Activated CD8-positive, alpha-beta memory T cell treated with anti-CD3 and anti-CD28 coated beads, Interleukin-2, amount 50 U/mL, for 24 hours (primary cell): ENCODE data around the gene UPK3B.
"Not testable (repeated sequence)": the region's sequence is repeated elsewhere in the genome, so short reads cannot be mapped to it uniquely, and the experiment has no call there.

Experiments
- DNase-seq: peaks from one replicate; pipeline ENCODE4 v3.0.0-alpha.2; 2020; ENCODE audit errors: extremely low read depth

The UPK3B gene

GRCh38 chr7:76492139-76492538 lies 18.2 kb upstream of the UPK3B start:
- DNase-seq = not testable (repeated sequence)

- DNase-seq = not testable (repeated sequence)
Observed at GRCh38 chr7:76495717-76496116, 14.6 kb upstream of the UPK3B start.

GRCh38 chr7:76497918-76498582 lies 12.3 kb upstream of the UPK3B start:
- DNase-seq = not testable (repeated sequence)

- DNase-seq = not testable (repeated sequence)
Observed at GRCh38 chr7:76498583-76499200, 11.7 kb upstream of the UPK3B start.

GRCh38 chr7:76499201-76499923 lies 11.0 kb upstream of the UPK3B start:
- not testable (repeated sequence) for DNase-seq

GRCh38 chr7:76499924-76500241 lies 10.5 kb upstream of the UPK3B start:
- DNase-seq = not testable (repeated sequence)

- DNase-seq = not testable (repeated sequence)
Observed at GRCh38 chr7:76502224-76502623, 8.1 kb upstream of the UPK3B start.

- not testable (repeated sequence) for DNase-seq
Observed at GRCh38 chr7:76502836-76503235, 7.5 kb upstream of the UPK3B start.

GRCh38 chr7:76503244-76503643 lies 7.1 kb upstream of the UPK3B start:
- not testable (repeated sequence) for DNase-seq

GRCh38 chr7:76504351-76505167 lies 5.8 kb upstream of the UPK3B start:
- DNase-seq = not testable (repeated sequence)

GRCh38 chr7:76505168-76506080 lies 4.9 kb upstream of the UPK3B start:
- no peak for DNase-seq

GRCh38 chr7:76506081-76506440 lies 4.3 kb upstream of the UPK3B start:
- no peak for DNase-seq

GRCh38 chr7:76506643-76507042 lies 3.7 kb upstream of the UPK3B start:
- DNase-seq = not testable (repeated sequence)

GRCh38 chr7:76507723-76508406 lies 2.5 kb upstream of the UPK3B start:
- no peak for DNase-seq

GRCh38 chr7:76511200-76511910 lies 1.0 kb downstream of the UPK3B start:
- DNase-seq = not testable (repeated sequence)

GRCh38 chr7:76511911-76512885 lies 1.8 kb downstream of the UPK3B start:
- not testable (repeated sequence) for DNase-seq

GRCh38 chr7:76512941-76513816 lies 2.8 kb downstream of the UPK3B start:
- DNase-seq = no peak
